ENCODE results near the gene CTNNA3. TPM values are rescaled to one million over a fixed set of nuclear protein-coding genes. Genes with fewer than 3 reads are reported as not detected.

Gene CTNNA3
- total RNA-seq, 2 donors from 2014 or later, result 3.2 to 7.2 TPM

GRCh38 chr10:66575251-66575855 lies 1120.6 kb downstream of the CTNNA3 start:
- no peak for DNase-seq
- H3K27ac Mint-ChIP-seq, result no peak overlapping the region
- TF ChIP-seq CTCF (conservative IDR thresholded peaks at IDR 0.05), result no peak
- H3K9me3 Mint-ChIP-seq, result no peaks in the 10 kb centered on the region
- H3K4me3 Mint-ChIP-seq, result no peak overlapping the region
- H3K4me1 ChIP-seq (ENCODE audit: control insufficient read depth, insufficient read depth, low read length), result no peaks in the 10 kb centered on the region
- H3K36me3 ChIP-seq (ENCODE audit: control insufficient read depth, insufficient read depth, low read length), result no peaks in the 10 kb centered on the region
- H3K4me3 ChIP-seq (ENCODE audit: low read length), result no peak overlapping the region
- H3K27ac ChIP-seq (ENCODE audit: low read depth, low read length), result no peak overlapping the region
- no peak overlapping the region for H3K9ac ChIP-seq (ENCODE audit: extremely low read depth, low read length, poor library complexity, severe bottlenecking)
- no peaks in the 10 kb centered on the region for H3K4me1 Mint-ChIP-seq
- no peaks in the 10 kb centered on the region for H3K27me3 Mint-ChIP-seq (ENCODE audit: insufficient read depth)
- no peaks in the 10 kb centered on the region for H3K9me3 ChIP-seq (ENCODE audit: control insufficient read depth, low read length)
- 92 to 100% methylated on average over 2 of the region's 2 CpGs for WGBS, 2 experiments (ENCODE audit: insufficient coverage in 1 of 2, insufficient read length in 1 of 2)
- no peaks in the 10 kb centered on the region for H3K27me3 ChIP-seq (ENCODE audit: control insufficient read depth, insufficient read depth, low read length, poor library complexity, severe bottlenecking)
- no peaks in the 10 kb centered on the region for H3K36me3 Mint-ChIP-seq (ENCODE audit: low read depth)

- no peak overlapping the region for H3K27ac ChIP-seq (ENCODE audit: low read depth, low read length)
- Mint-ChIP-seq H3K27me3 (ENCODE audit: insufficient read depth) (no peaks in the 10 kb centered on the region), H3K27ac (no peak overlapping the region), H3K4me3 (no peak overlapping the region), H3K9me3 (no peaks in the 10 kb centered on the region), H3K4me1 (peaks cover 3% of the 10 kb centered on the region), H3K36me3 (ENCODE audit: low read depth) (no peaks in the 10 kb centered on the region)
- no peak for TF ChIP-seq CTCF (conservative IDR thresholded peaks at IDR 0.05)
- 90 to 100% methylated on average over 2 of the region's 2 CpGs for WGBS, 2 experiments (ENCODE audit: insufficient coverage in 1 of 2, insufficient read length in 1 of 2)
- H3K4me3 ChIP-seq (ENCODE audit: low read length), result no peak overlapping the region
- no peaks in the 10 kb centered on the region for H3K36me3 ChIP-seq (ENCODE audit: control insufficient read depth, insufficient read depth, low read length)
- H3K9ac ChIP-seq (ENCODE audit: extremely low read depth, low read length, poor library complexity, severe bottlenecking), result no peak overlapping the region
- no peak for DNase-seq
- no peaks in the 10 kb centered on the region for H3K9me3 ChIP-seq (ENCODE audit: control insufficient read depth, low read length)
- no peaks in the 10 kb centered on the region for H3K27me3 ChIP-seq (ENCODE audit: control insufficient read depth, insufficient read depth, low read length, poor library complexity, severe bottlenecking)
- no peaks in the 10 kb centered on the region for H3K4me1 ChIP-seq (ENCODE audit: control insufficient read depth, insufficient read depth, low read length)
Observed at GRCh38 chr10:66572700-66573099, 1123.3 kb downstream of the CTNNA3 start.

GRCh38 chr10:66565999-66566398 lies 1130.0 kb downstream of the CTNNA3 start:
- Histone ChIP-seq H3K27ac (ENCODE audit: low read depth, low read length) (no peak overlapping the region), H3K9ac (ENCODE audit: extremely low read depth, low read length, poor library complexity, severe bottlenecking) (no peak overlapping the region), H3K9me3 (ENCODE audit: control insufficient read depth, low read length) (no peaks in the 10 kb centered on the region), H3K4me1 (ENCODE audit: control insufficient read depth, insufficient read depth, low read length) (no peaks in the 10 kb centered on the region), H3K36me3 (ENCODE audit: control insufficient read depth, insufficient read depth, low read length) (no peaks in the 10 kb centered on the region), H3K27me3 (ENCODE audit: control insufficient read depth, insufficient read depth, low read length, poor library complexity, severe bottlenecking) (no peaks in the 10 kb centered on the region), H3K4me3 (ENCODE audit: low read length) (no peak overlapping the region)
- Mint-ChIP-seq H3K4me1 (peaks cover 3% of the 10 kb centered on the region), H3K9me3 (no peaks in the 10 kb centered on the region), H3K4me3 (no peak overlapping the region), H3K27me3 (ENCODE audit: insufficient read depth) (no peaks in the 10 kb centered on the region), H3K27ac (no peak overlapping the region), H3K36me3 (ENCODE audit: low read depth) (no peaks in the 10 kb centered on the region)
- no peak for DNase-seq
- WGBS, 2 experiments (ENCODE audit: insufficient coverage in 1 of 2, insufficient read length in 1 of 2), result 94 to 97% methylated on average over 4 of the region's 4 CpGs
- TF ChIP-seq CTCF (conservative IDR thresholded peaks at IDR 0.05), result no peak
